ENCODE measurements around the gene NEBL. TPM values are rescaled to one million over a fixed set of nuclear protein-coding genes. Genes with fewer than 3 reads are reported as not detected.

NEBL gene
- total RNA-seq, 1 experiment from 2014 or later = 11.5 TPM

DNA sequence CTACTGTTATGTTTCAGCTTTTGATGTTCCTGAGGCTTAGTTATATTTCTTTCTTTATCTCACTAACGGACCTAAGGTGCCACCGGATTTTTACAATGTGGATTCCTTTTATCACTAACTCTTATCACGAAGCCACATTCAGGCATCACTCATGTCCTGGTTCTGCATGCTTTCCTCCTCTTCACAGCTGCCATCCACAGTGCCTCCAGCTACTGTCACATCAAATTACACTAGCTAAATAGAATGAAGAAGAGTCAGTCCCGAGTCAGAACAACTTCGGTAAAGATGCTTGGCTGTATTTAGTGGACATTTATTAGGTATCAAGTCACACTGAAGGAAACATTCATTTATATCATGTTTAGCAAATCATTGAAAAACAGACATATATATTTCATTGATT is 153.2 kb downstream of the NEBL start:
- DNase-seq (ENCODE audit: low spot score) = no peak
- Histone ChIP-seq H3K27me3 (replicated peaks; ENCODE audit: insufficient read depth, low read depth, low read length, poor library complexity) (no peaks in the 10 kb centered on the region), H3K4me3 (ENCODE audit: low read depth, low read length, poor library complexity, severe bottlenecking) (no peak overlapping the region), H3K27ac (ENCODE audit: low read depth, low read length, poor library complexity, severe bottlenecking) (no peak overlapping the region), H3K36me3 (ENCODE audit: insufficient read depth, low read length, poor library complexity, severe bottlenecking) (no peaks in the 10 kb centered on the region), H3K9me3 (ENCODE audit: low read depth, low read length, poor library complexity, severe bottlenecking) (no peaks in the 10 kb centered on the region), H3K4me1 (ENCODE audit: insufficient read depth, low read length, poor library complexity, severe bottlenecking) (peaks cover 11% of the 10 kb centered on the region)
- intact Hi-C loops (cut with micrococcal nuclease; ENCODE audit: unreplicated experiment) = loop anchor here (5.0 kb wide), 1 partner anchor 48 kb away; no protein-coding TSS in a partner anchor
- ChIA-PET CTCF (no interaction called here), POLR2A (ENCODE audit: low non-redundant PET) (no interaction called here)
- BruUV-seq (replicated peaks) = no TSS peak
- no peak for TF ChIP-seq EZH2 (IDR thresholded peaks at IDR 0.05; ENCODE audit: borderline replicate concordance, low read depth, low read length, poor library complexity, severe bottlenecking)
- TF ChIP-seq, protein P1, sequence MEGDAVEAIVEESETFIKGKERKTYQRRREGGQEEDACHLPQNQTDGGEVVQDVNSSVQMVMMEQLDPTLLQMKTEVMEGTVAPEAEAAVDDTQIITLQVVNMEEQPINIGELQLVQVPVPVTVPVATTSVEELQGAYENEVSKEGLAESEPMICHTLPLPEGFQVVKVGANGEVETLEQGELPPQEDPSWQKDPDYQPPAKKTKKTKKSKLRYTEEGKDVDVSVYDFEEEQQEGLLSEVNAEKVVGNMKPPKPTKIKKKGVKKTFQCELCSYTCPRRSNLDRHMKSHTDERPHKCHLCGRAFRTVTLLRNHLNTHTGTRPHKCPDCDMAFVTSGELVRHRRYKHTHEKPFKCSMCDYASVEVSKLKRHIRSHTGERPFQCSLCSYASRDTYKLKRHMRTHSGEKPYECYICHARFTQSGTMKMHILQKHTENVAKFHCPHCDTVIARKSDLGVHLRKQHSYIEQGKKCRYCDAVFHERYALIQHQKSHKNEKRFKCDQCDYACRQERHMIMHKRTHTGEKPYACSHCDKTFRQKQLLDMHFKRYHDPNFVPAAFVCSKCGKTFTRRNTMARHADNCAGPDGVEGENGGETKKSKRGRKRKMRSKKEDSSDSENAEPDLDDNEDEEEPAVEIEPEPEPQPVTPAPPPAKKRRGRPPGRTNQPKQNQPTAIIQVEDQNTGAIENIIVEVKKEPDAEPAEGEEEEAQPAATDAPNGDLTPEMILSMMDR (conservative IDR thresholded peaks at IDR 0.05; ENCODE audit: low read depth, low read length) = no peak

GRCh38 chr10:20742737-20743541 is 154.2 kb downstream of the NEBL start:
- H3K27me3 ChIP-seq (replicated peaks; ENCODE audit: insufficient read depth, low read depth, low read length, poor library complexity) = no peaks in the 10 kb centered on the region
- CTCF ChIA-PET = no interaction called here
- intact Hi-C loops (cut with micrococcal nuclease; ENCODE audit: unreplicated experiment) = loop anchor here (5.0 kb wide), 1 partner anchor 49 kb away; no protein-coding TSS in a partner anchor
- no peak overlapping the region for H3K4me3 ChIP-seq (ENCODE audit: low read depth, low read length, poor library complexity, severe bottlenecking)
- no peaks in the 10 kb centered on the region for H3K9me3 ChIP-seq (ENCODE audit: low read depth, low read length, poor library complexity, severe bottlenecking)
- peaks cover 11% of the 10 kb centered on the region for H3K4me1 ChIP-seq (ENCODE audit: insufficient read depth, low read length, poor library complexity, severe bottlenecking)
- POLR2A ChIA-PET (ENCODE audit: low non-redundant PET) = no interaction called here
- BruUV-seq (replicated peaks) = no TSS peak
- DNase-seq (ENCODE audit: low spot score) = no peak
- no peak overlapping the region for H3K27ac ChIP-seq (ENCODE audit: low read depth, low read length, poor library complexity, severe bottlenecking)
- TF ChIP-seq, protein P1 (conservative IDR thresholded peaks at IDR 0.05; ENCODE audit: low read depth, low read length) = no peak
- TF ChIP-seq EZH2 (IDR thresholded peaks at IDR 0.05; ENCODE audit: borderline replicate concordance, low read depth, low read length, poor library complexity, severe bottlenecking) = no peak
- H3K36me3 ChIP-seq (ENCODE audit: insufficient read depth, low read length, poor library complexity, severe bottlenecking) = no peaks in the 10 kb centered on the region

DNA sequence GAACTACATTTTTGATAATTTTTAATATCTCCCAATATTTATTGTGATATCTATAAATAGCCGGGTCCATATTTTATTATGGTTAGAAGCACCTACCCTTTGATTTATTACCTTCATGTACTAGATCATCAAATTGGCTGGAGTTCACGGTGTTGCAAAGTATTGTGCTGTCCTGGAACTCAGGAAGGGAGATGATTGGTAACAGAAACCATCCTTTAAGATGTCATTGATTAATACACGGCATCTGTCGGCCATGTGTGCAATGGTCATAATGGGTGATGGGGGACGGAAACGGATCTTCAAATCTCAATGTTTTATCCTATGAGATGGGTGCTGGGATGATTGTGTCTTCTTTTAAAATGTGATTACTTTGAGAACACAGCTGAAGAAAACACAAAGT is 157.0 kb downstream of the NEBL start:
- intact Hi-C loops (cut with micrococcal nuclease; ENCODE audit: unreplicated experiment) = loop anchor here (2.0 to 5.0 kb wide), 2 partner anchors 19 to 52 kb away; no protein-coding TSS in a partner anchor
- no peak overlapping the region for H3K4me3 ChIP-seq (ENCODE audit: low read depth, low read length, poor library complexity, severe bottlenecking)
- no peaks in the 10 kb centered on the region for H3K36me3 ChIP-seq (ENCODE audit: insufficient read depth, low read length, poor library complexity, severe bottlenecking)
- no peak overlapping the region for H3K27ac ChIP-seq (ENCODE audit: low read depth, low read length, poor library complexity, severe bottlenecking)
- ChIA-PET POLR2A (ENCODE audit: low non-redundant PET) (no interaction called here), CTCF (no interaction called here)
- no peaks in the 10 kb centered on the region for H3K9me3 ChIP-seq (ENCODE audit: low read depth, low read length, poor library complexity, severe bottlenecking)
- no peaks in the 10 kb centered on the region for H3K27me3 ChIP-seq (replicated peaks; ENCODE audit: insufficient read depth, low read depth, low read length, poor library complexity)
- no peaks in the 10 kb centered on the region for H3K4me1 ChIP-seq (ENCODE audit: insufficient read depth, low read length, poor library complexity, severe bottlenecking)
- no peak for TF ChIP-seq EZH2 (IDR thresholded peaks at IDR 0.05; ENCODE audit: borderline replicate concordance, low read depth, low read length, poor library complexity, severe bottlenecking)
- no peak for DNase-seq (ENCODE audit: low spot score)
- no TSS peak for BruUV-seq (replicated peaks)

All from A673 (cell line).